Lower leg skin (tissue), 4 donors: ENCODE measurements around the gene STAT1. TPM values are rescaled to one million over a fixed set of nuclear protein-coding genes. Genes with fewer than 3 reads are reported as not detected.
A peak's percentile ranks its signal among the peaks of the same experiment; 100 is the strongest.

Experiments used
- DNase-seq, 2 donors: peaks; one replicate each; pipeline ENCODE4 v3.0.0-alpha.2; 2019; ENCODE audit warnings: low spot score in 2 of 2
- H3K4me3 ChIP-seq: fragments of 200-600 bp; sonication (generic); 2 replicates; pipeline ENCODE4 v1.5.1; 2017; ENCODE audit warnings: mild to moderate bottlenecking, low read depth; ENCODE audit not compliant: poor library complexity, severe bottlenecking
- CTCF ChIP-seq, 3 donors: fragments of 450-650 bp; IDR thresholded peaks; one replicate each; pipeline ENCODE4 v1.5.1; 2016; ENCODE audit warnings: antibody characterized with exemption in 3 of 3, mild to moderate bottlenecking in 3 of 3, moderate library complexity in 2 of 3
- POLR2A ChIP-seq, 2 donors: fragments of 450-650 bp; IDR thresholded peaks; one replicate each; pipeline ENCODE4 v1.6.1; 2016 to 2017; ENCODE audit warnings: antibody characterized with exemption in 2 of 2, mild to moderate bottlenecking in 1 of 2, moderate library complexity in 1 of 2
- WGBS, 2 donors: methylation state at CpG; one replicate each; pipeline ENCODE4 v1.1.5; 2018; 5-methylcytosine and 5-hydroxymethylcytosine counted together
- intact Hi-C: fragments of 100-400 bp; cut with DNase I; formaldehyde crosslinking; loops from one replicate; pipeline ENCODE4 v1.15.0; 2023; ENCODE audit warnings: low total_unique reads
- total RNA-seq, 4 donors: library from RNA; depleted of rRNA; stranded (reverse); fragments of >200 nt; gene quantifications; one replicate each; pipeline ENCODE4 v1.1.0, GENCODE V29; 2016

The STAT1 gene
- total RNA-seq, 4 donors from 2014 or later: 37.5 to 55.6 (median 45.5) TPM

GRCh38 chr2:190982262-190983034, 31.5 kb downstream of the STAT1 start:
- TF ChIP-seq CTCF (IDR thresholded peaks at IDR 0.05) (no peak), POLR2A (IDR thresholded peaks at IDR 0.05) (no peak)
- no peak for DNase-seq
- intact Hi-C loops: no loop called here
- H3K4me3 ChIP-seq: no peak overlapping the region
- 91 to 93% methylated on average over 8 of the region's 8 CpGs for WGBS, 2 donors

GRCh38 chr2:190981733-190982132, 32.2 kb downstream of the STAT1 start:
- WGBS, 2 donors: 88 to 90% methylated on average over 1 of the region's 1 CpG
- H3K4me3 ChIP-seq: no peak overlapping the region
- intact Hi-C loops: no loop called here
- no peak for DNase-seq
- TF ChIP-seq POLR2A (IDR thresholded peaks at IDR 0.05) (no peak), CTCF (IDR thresholded peaks at IDR 0.05) (no peak)

- no peak for DNase-seq
- no peak overlapping the region for H3K4me3 ChIP-seq
- intact Hi-C loops: no loop called here
- TF ChIP-seq POLR2A (IDR thresholded peaks at IDR 0.05) (no peak), CTCF (IDR thresholded peaks at IDR 0.05) (no peak)
- 89 to 96% methylated on average over 6 of the region's 6 CpGs for WGBS, 2 donors
Measured at GRCh38 chr2:190981333-190981732, 32.6 kb downstream of the STAT1 start.

GRCh38 chr2:190980630-190981209, 33.3 kb downstream of the STAT1 start:
- H3K4me3 ChIP-seq: no peak overlapping the region
- TF ChIP-seq POLR2A (IDR thresholded peaks at IDR 0.05) (no peak), CTCF (IDR thresholded peaks at IDR 0.05) (no peak)
- WGBS, 2 donors: 80 to 81% methylated on average over 10 of the region's 10 CpGs
- intact Hi-C loops: no loop called here
- no peak for DNase-seq

- 65 to 72% methylated on average over 14 of the region's 14 CpGs for WGBS, 2 donors
- TF ChIP-seq CTCF (IDR thresholded peaks at IDR 0.05) (no peak), POLR2A (IDR thresholded peaks at IDR 0.05) (no peak)
- peak in 1 of 2 donors; percentile 88 for DNase-seq
- intact Hi-C loops: no loop called here
- no peak overlapping the region for H3K4me3 ChIP-seq
Measured at GRCh38 chr2:190979906-190980629, 33.9 kb downstream of the STAT1 start.
